HEK293 (cell line): Measurements from ENCODE around the gene VSTM2L.

Experiments used
- GLI2 ChIP-seq: fragments of 450-650 bp; formaldehyde crosslinking; IDR thresholded peaks from 2 replicates; pipeline ENCODE4; 2017; ENCODE audit warnings: missing biosample characterization, missing genetic modification characterization, low read depth, borderline replicate concordance
- GLI4 ChIP-seq: fragments of 450-650 bp; formaldehyde crosslinking; IDR thresholded peaks from 2 replicates; pipeline ENCODE4 v1.5.1; 2016; ENCODE audit warnings: missing biosample characterization, missing genetic modification characterization
- GLIS2 ChIP-seq: fragments of 450-650 bp; formaldehyde crosslinking; IDR thresholded peaks from 2 replicates; pipeline ENCODE4 v1.5.1; 2016; ENCODE audit warnings: missing biosample characterization, missing genetic modification characterization
- INSM2 ChIP-seq: fragments of 450-650 bp; formaldehyde crosslinking; IDR thresholded peaks from 2 replicates; pipeline ENCODE4 v1.5.1; 2016; ENCODE audit warnings: missing biosample characterization, missing genetic modification characterization
- KLF16 ChIP-seq: fragments of 450-650 bp; formaldehyde crosslinking; IDR thresholded peaks from 2 replicates; pipeline ENCODE4 v1.5.1; 2017; ENCODE audit warnings: missing biosample characterization, missing genetic modification characterization
- KLF8 ChIP-seq: fragments of 450-650 bp; formaldehyde crosslinking; IDR thresholded peaks from 2 replicates; pipeline ENCODE4 v1.5.1; 2016; ENCODE audit warnings: missing biosample characterization, missing genetic modification characterization
- REPIN1 ChIP-seq: fragments of 450-650 bp; formaldehyde crosslinking; IDR thresholded peaks from 2 replicates; pipeline ENCODE4 v1.5.1; 2017; ENCODE audit warnings: missing biosample characterization, missing genetic modification characterization, low read depth
- SCRT2 ChIP-seq: fragments of 450-650 bp; formaldehyde crosslinking; IDR thresholded peaks from 2 replicates; pipeline ENCODE4 v1.5.1; 2016; ENCODE audit warnings: missing biosample characterization, missing genetic modification characterization
- ZBTB21 ChIP-seq: fragments of 450-650 bp; formaldehyde crosslinking; IDR thresholded peaks from 2 replicates; pipeline ENCODE4 v1.5.1; 2017; ENCODE audit warnings: missing biosample characterization, missing genetic modification characterization
- ZBTB44 ChIP-seq: fragments of 450-650 bp; IDR thresholded peaks from 2 replicates; pipeline ENCODE4 v1.5.1; 2018; ENCODE audit warnings: missing biosample characterization, mild to moderate bottlenecking, missing genetic modification characterization
- ZBTB48 ChIP-seq: fragments of 450-650 bp; formaldehyde crosslinking; IDR thresholded peaks from 2 replicates; pipeline ENCODE4 v1.5.1; 2016; ENCODE audit warnings: missing biosample characterization, missing genetic modification characterization
- ZNF114 ChIP-seq: fragments of 450-650 bp; formaldehyde crosslinking; IDR thresholded peaks from 2 replicates; pipeline ENCODE4 v1.5.0; 2017; ENCODE audit warnings: missing biosample characterization, missing genetic modification characterization
- ZNF19 ChIP-seq: fragments of 450-650 bp; formaldehyde crosslinking; IDR thresholded peaks from 2 replicates; pipeline ENCODE4; 2016; ENCODE audit warnings: missing biosample characterization, missing genetic modification characterization, low read depth
- ZNF2 ChIP-seq: fragments of 450-650 bp; formaldehyde crosslinking; IDR thresholded peaks from 2 replicates; pipeline ENCODE4 v1.5.1; 2016; ENCODE audit warnings: missing biosample characterization, missing genetic modification characterization
- ZNF23 ChIP-seq: fragments of 450-650 bp; formaldehyde crosslinking; IDR thresholded peaks from 2 replicates; pipeline ENCODE4 v1.5.1; 2016; ENCODE audit warnings: missing biosample characterization, missing genetic modification characterization, borderline replicate concordance
- ZNF266 ChIP-seq: fragments of 450-650 bp; formaldehyde crosslinking; IDR thresholded peaks from 2 replicates; pipeline ENCODE4 v1.5.1; 2016; ENCODE audit warnings: missing biosample characterization, missing genetic modification characterization, low read depth
- ZNF311 ChIP-seq: fragments of 450-650 bp; formaldehyde crosslinking; IDR thresholded peaks from 2 replicates; pipeline ENCODE4 v1.5.1; 2017; ENCODE audit warnings: missing biosample characterization, missing genetic modification characterization, borderline replicate concordance
- ZNF350 ChIP-seq: fragments of 450-650 bp; formaldehyde crosslinking; IDR thresholded peaks from 2 replicates; pipeline ENCODE4 v1.5.0; 2017; ENCODE audit warnings: missing biosample characterization, mild to moderate bottlenecking, missing genetic modification characterization
- ZNF394 ChIP-seq: fragments of 450-650 bp; formaldehyde crosslinking; IDR thresholded peaks from 2 replicates; pipeline ENCODE4 v1.5.1; 2016; ENCODE audit warnings: missing biosample characterization, missing genetic modification characterization, mild to moderate bottlenecking, moderate library complexity, borderline replicate concordance
- ZNF423 ChIP-seq: fragments of 450-650 bp; formaldehyde crosslinking; IDR thresholded peaks from 2 replicates; pipeline ENCODE4 v1.5.1; 2016; ENCODE audit warnings: missing biosample characterization, missing genetic modification characterization
- ZNF549 ChIP-seq: fragments of 450-650 bp; IDR thresholded peaks from 2 replicates; pipeline ENCODE4 v1.5.1; 2018; ENCODE audit warnings: missing biosample characterization, missing genetic modification characterization, mild to moderate bottlenecking, inconsistent platforms, moderate library complexity
- ZNF600 ChIP-seq: fragments of 450-650 bp; formaldehyde crosslinking; IDR thresholded peaks from 2 replicates; pipeline ENCODE4 v1.5.1; 2016; ENCODE audit warnings: missing biosample characterization, missing genetic modification characterization
- ZNF623 ChIP-seq: fragments of 450-650 bp; formaldehyde crosslinking; IDR thresholded peaks from 2 replicates; pipeline ENCODE4 v1.5.1; 2016; ENCODE audit warnings: missing biosample characterization, missing genetic modification characterization
- ZNF639 ChIP-seq: fragments of 450-650 bp; formaldehyde crosslinking; IDR thresholded peaks from 2 replicates; pipeline ENCODE4 v1.5.1; 2016; ENCODE audit warnings: missing biosample characterization, missing genetic modification characterization
- ZNF747 ChIP-seq: fragments of 450-650 bp; formaldehyde crosslinking; IDR thresholded peaks from 2 replicates; pipeline ENCODE4 v1.5.1; 2016; ENCODE audit warnings: missing biosample characterization, missing genetic modification characterization
- ZNF792 ChIP-seq: fragments of 450-650 bp; formaldehyde crosslinking; IDR thresholded peaks from 2 replicates; pipeline ENCODE4 v1.5.1; 2016; ENCODE audit warnings: missing biosample characterization, missing genetic modification characterization
- ZSCAN4 ChIP-seq: fragments of 450-650 bp; formaldehyde crosslinking; IDR thresholded peaks from 2 replicates; pipeline ENCODE4 v1.5.1; 2017; ENCODE audit warnings: missing biosample characterization, missing genetic modification characterization
- TF ChIP-seq, protein P1 (sequence below): fragments of 450-650 bp; formaldehyde crosslinking; conservative IDR thresholded peaks from 2 replicates; pipeline ENCODE4 v1.5.1; 2016; ENCODE audit warnings: low read depth, missing biosample characterization, missing genetic modification characterization
- TF ChIP-seq, protein P2 (sequence below): fragments of 450-650 bp; formaldehyde crosslinking; IDR thresholded peaks from 2 replicates; pipeline ENCODE4 v1.5.1; 2017; ENCODE audit warnings: missing biosample characterization, missing genetic modification characterization

VSTM2L gene

GRCh38 chr20:37911838-37912281 lies 8.9 kb downstream of the VSTM2L start (continued):
- TF ChIP-seq REPIN1 (tag by site-specific recombination), result no peak
- no peak for TF ChIP-seq ZNF266 (tag by site-specific recombination)
- no peak for TF ChIP-seq GLIS2 (tag by site-specific recombination)
- TF ChIP-seq ZNF19 (tag by site-specific recombination), result no peak
- TF ChIP-seq ZNF23 (tag by site-specific recombination), result no peak
- TF ChIP-seq ZBTB21 (tag by site-specific recombination), result no peak
- no peak for TF ChIP-seq ZNF114 (tag by site-specific recombination)
- no peak for TF ChIP-seq ZNF394 (tag by site-specific recombination)
- no peak for TF ChIP-seq ZNF747 (tag by site-specific recombination)
- TF ChIP-seq, protein P1, sequence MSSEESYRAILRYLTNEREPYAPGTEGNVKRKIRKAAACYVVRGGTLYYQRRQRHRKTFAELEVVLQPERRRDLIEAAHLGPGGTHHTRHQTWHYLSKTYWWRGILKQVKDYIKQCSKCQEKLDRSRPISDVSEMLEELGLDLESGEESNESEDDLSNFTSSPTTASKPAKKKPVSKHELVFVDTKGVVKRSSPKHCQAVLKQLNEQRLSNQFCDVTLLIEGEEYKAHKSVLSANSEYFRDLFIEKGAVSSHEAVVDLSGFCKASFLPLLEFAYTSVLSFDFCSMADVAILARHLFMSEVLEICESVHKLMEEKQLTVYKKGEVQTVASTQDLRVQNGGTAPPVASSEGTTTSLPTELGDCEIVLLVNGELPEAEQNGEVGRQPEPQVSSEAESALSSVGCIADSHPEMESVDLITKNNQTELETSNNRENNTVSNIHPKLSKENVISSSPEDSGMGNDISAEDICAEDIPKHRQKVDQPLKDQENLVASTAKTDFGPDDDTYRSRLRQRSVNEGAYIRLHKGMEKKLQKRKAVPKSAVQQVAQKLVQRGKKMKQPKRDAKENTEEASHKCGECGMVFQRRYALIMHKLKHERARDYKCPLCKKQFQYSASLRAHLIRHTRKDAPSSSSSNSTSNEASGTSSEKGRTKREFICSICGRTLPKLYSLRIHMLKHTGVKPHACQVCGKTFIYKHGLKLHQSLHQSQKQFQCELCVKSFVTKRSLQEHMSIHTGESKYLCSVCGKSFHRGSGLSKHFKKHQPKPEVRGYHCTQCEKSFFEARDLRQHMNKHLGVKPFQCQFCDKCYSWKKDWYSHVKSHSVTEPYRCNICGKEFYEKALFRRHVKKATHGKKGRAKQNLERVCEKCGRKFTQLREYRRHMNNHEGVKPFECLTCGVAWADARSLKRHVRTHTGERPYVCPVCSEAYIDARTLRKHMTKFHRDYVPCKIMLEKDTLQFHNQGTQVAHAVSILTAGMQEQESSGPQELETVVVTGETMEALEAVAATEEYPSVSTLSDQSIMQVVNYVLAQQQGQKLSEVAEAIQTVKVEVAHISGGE (tag by site-specific recombination), result no peak
- peak; percentile 97 for TF ChIP-seq ZNF600 (tag by site-specific recombination)
- 0 out of 2 replicates have a peak, but pooled peaks have one; percentile 32 for TF ChIP-seq KLF8 (tag by site-specific recombination)
- no peak for TF ChIP-seq SCRT2 (tag by site-specific recombination)
- no peak for TF ChIP-seq ZNF639 (tag by site-specific recombination)
- TF ChIP-seq ZSCAN4 (tag by site-specific recombination), result peak; percentile 62
- TF ChIP-seq ZNF623 (tag by site-specific recombination), result no peak
- no peak for TF ChIP-seq ZNF549 (tag by site-specific recombination)
- no peak for TF ChIP-seq ZNF2
- no peak for TF ChIP-seq GLI4 (tag by site-specific recombination)
- no peak for TF ChIP-seq ZNF423 (tag by site-specific recombination)
- TF ChIP-seq, protein P2, sequence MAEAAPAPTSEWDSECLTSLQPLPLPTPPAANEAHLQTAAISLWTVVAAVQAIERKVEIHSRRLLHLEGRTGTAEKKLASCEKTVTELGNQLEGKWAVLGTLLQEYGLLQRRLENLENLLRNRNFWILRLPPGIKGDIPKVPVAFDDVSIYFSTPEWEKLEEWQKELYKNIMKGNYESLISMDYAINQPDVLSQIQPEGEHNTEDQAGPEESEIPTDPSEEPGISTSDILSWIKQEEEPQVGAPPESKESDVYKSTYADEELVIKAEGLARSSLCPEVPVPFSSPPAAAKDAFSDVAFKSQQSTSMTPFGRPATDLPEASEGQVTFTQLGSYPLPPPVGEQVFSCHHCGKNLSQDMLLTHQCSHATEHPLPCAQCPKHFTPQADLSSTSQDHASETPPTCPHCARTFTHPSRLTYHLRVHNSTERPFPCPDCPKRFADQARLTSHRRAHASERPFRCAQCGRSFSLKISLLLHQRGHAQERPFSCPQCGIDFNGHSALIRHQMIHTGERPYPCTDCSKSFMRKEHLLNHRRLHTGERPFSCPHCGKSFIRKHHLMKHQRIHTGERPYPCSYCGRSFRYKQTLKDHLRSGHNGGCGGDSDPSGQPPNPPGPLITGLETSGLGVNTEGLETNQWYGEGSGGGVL, result peak; percentile 67
- TF ChIP-seq ZNF792 (tag by site-specific recombination), result no peak
- TF ChIP-seq INSM2 (tag by site-specific recombination), result 0 out of 2 replicates have a peak, but pooled peaks have one; percentile 23
- no peak for TF ChIP-seq ZNF311 (tag by site-specific recombination)
- TF ChIP-seq GLI2 (tag by site-specific recombination), result no peak
- no peak for TF ChIP-seq ZNF350 (tag by site-specific recombination)
- TF ChIP-seq ZBTB44 (tag by site-specific recombination), result no peak
- peak; percentile 83 for TF ChIP-seq KLF16 (tag by site-specific recombination)
- no peak for TF ChIP-seq ZBTB48 (tag by site-specific recombination)
